Measurements from ENCODE around the gene LAMTOR3. TPM values are rescaled to one million over a fixed set of nuclear protein-coding genes. Genes with fewer than 3 reads are reported as not detected.

Gene LAMTOR3
- polyA plus RNA-seq, 1 experiment: 66.3 TPM

- ChIA-PET POLR2A (no interaction called here), CTCF (interaction anchor here (1.6 kb wide), 1 partner anchor 43 kb away, joined by 6 read pairs; no protein-coding TSS in a partner anchor)
- no peak for TF ChIP-seq CTCF (IDR thresholded peaks at IDR 0.05; ENCODE audit: low read depth, low read length)
- Histone ChIP-seq H3K27ac (ENCODE audit: low read depth, low read length) (no peak overlapping the region), H3K27me3 (ENCODE audit: control insufficient read depth, insufficient read depth, low read length) (peaks cover 5% of the 10 kb centered on the region), H3K9me3 (ENCODE audit: control insufficient read depth, insufficient read depth, low read length) (no peaks in the 10 kb centered on the region), H3K4me3 (ENCODE audit: low read depth, low read length) (no peak overlapping the region)
- DNase-seq (ENCODE audit: low read depth, low spot score): no peak
These were observed 40.2 kb downstream of the LAMTOR3 start for GRCh38 chr4:99853999-99854398.

DNA sequence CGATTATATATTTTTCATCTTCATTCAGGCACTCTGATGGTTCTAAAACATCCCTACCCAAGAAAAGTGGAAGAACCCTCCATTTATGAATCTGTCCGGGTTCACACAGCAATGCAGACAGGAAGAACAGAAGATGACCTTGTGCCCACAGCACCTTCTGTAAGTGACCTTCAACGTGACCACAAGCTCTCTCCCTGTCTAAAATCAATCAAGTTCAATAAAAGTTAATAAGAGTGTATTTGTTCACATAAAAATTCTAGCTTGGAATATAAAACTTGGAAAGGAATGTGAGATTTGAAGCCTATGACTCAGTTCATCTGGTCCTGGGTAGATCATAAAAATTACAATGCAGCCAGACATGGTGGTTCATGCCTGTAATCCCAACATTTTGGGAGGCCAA is 41.0 kb downstream of the LAMTOR3 start:
- Histone ChIP-seq H3K27me3 (ENCODE audit: control insufficient read depth, insufficient read depth, low read length) (peaks cover 5% of the 10 kb centered on the region), H3K9me3 (ENCODE audit: control insufficient read depth, insufficient read depth, low read length) (no peaks in the 10 kb centered on the region), H3K27ac (ENCODE audit: low read depth, low read length) (no peak overlapping the region), H3K4me3 (ENCODE audit: low read depth, low read length) (no peak overlapping the region)
- no peak for TF ChIP-seq CTCF (IDR thresholded peaks at IDR 0.05; ENCODE audit: low read depth, low read length)
- ChIA-PET CTCF (interaction anchor here (1.6 kb wide), 1 partner anchor 42 kb away, joined by 6 read pairs; no protein-coding TSS in a partner anchor), POLR2A (no interaction called here)
- no peak for DNase-seq (ENCODE audit: low read depth, low spot score)

DNA sequence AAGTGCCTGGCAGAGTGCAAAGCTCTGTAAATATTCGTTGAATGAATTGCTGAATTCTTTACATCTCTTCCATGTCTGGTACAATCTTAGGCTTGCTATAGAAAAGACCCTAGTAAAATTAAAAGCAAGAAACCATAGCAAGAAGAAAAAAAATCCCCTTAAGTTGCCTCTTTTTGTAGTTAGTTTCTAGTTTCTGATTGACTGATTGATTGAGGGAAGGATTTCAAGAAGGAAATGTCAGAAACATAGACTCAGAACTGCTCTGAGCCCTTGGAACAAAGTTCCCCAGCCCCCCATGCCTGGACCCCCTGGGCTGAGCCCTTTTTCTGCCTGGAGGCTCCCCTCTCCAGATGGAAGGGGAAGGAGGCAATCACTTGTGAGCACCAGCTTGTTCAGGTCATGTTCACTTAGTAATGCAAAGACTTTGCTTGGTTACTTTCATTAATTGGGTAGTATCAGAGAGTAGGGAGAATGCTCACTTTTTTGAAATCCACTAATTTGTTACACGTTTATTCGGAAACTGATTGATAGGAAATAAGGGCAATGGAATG is 42.0 kb downstream of the LAMTOR3 start:
- POLR2A ChIA-PET: no interaction called here
- H3K9me3 ChIP-seq (ENCODE audit: control insufficient read depth, insufficient read depth, low read length): no peaks in the 10 kb centered on the region
- TF ChIP-seq CTCF (IDR thresholded peaks at IDR 0.05; ENCODE audit: low read depth, low read length): no peak
- H3K4me3 ChIP-seq (ENCODE audit: low read depth, low read length): no peak overlapping the region
- H3K27ac ChIP-seq (ENCODE audit: low read depth, low read length): no peak overlapping the region
- no peak for DNase-seq (ENCODE audit: low read depth, low spot score)
- peaks cover 5% of the 10 kb centered on the region for H3K27me3 ChIP-seq (ENCODE audit: control insufficient read depth, insufficient read depth, low read length)
- CTCF ChIA-PET: interaction anchor here (1.6 kb wide), 1 partner anchor 41 kb away, joined by 6 read pairs; no protein-coding TSS in a partner anchor

- no peak for TF ChIP-seq CTCF (IDR thresholded peaks at IDR 0.05; ENCODE audit: low read depth, low read length)
- H3K9me3 ChIP-seq (ENCODE audit: control insufficient read depth, insufficient read depth, low read length): no peaks in the 10 kb centered on the region
- POLR2A ChIA-PET: no interaction called here
- CTCF ChIA-PET: no interaction called here
- peaks cover 5% of the 10 kb centered on the region for H3K27me3 ChIP-seq (ENCODE audit: control insufficient read depth, insufficient read depth, low read length)
- no peak overlapping the region for H3K27ac ChIP-seq (ENCODE audit: low read depth, low read length)
- no peak overlapping the region for H3K4me3 ChIP-seq (ENCODE audit: low read depth, low read length)
- DNase-seq (ENCODE audit: low read depth, low spot score): no peak
These were observed 45.6 kb downstream of the LAMTOR3 start for GRCh38 chr4:99848591-99849001.

DNA sequence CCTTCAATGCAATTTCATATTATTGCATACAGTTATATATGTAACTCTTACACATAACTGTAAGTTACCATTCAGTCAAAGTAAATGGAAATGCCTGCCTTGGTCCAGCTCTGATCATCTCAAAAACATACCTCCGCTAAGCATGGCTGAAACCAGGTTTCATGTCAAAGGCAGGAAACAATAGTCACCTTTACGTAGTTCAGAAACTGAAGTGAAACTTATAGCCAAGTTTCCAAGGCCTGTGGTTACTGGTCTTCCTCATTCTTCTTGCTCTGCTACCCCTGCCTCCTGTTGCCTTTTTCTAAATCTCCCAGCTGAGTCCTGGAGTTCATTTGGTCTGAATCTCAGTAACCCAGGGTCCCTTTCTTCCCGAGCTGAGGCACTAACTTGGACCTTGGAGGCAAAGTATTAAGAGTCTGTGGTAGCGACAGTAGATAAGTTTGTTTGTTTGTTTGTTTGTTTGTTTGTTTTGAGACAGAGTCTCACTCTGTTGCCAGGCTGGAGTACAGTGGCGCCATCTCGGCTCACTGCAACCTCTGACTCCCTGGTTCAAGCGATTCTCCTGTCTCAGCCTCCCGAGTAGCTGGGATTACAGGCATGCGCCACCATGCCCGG is 46.8 kb downstream of the LAMTOR3 start:
- ChIA-PET POLR2A (no interaction called here), CTCF (no interaction called here)
- no peak for DNase-seq (ENCODE audit: low read depth, low spot score)
- no peak for TF ChIP-seq CTCF (IDR thresholded peaks at IDR 0.05; ENCODE audit: low read depth, low read length)
- no peak overlapping the region for H3K4me3 ChIP-seq (ENCODE audit: low read depth, low read length)
- peaks cover 4% of the 10 kb centered on the region for H3K27me3 ChIP-seq (ENCODE audit: control insufficient read depth, insufficient read depth, low read length)
- H3K27ac ChIP-seq (ENCODE audit: low read depth, low read length): no peak overlapping the region
- no peaks in the 10 kb centered on the region for H3K9me3 ChIP-seq (ENCODE audit: control insufficient read depth, insufficient read depth, low read length)
